Panc1 (cell line): Measurements from ENCODE around the gene FRMD4A. TPM values are rescaled to one million over a fixed set of nuclear protein-coding genes. Genes with fewer than 3 reads are reported as not detected.

Experiments
- ATAC-seq: fragments of 200-7000 bp; cut with Tn5 transposase; 2 replicates; pipeline ENCODE4 v1.9.1; 2020; ENCODE audit warnings: mild to moderate bottlenecking, moderate library complexity
- BruUV-seq: library from RNA; stranded (reverse); fragments of 400-500 nt; replicated peaks from 2 replicates; lab custom pipeline; 2021; lab: Mats Ljungman, UMichigan
- CTCF ChIA-PET: fragments of 300-600 bp; sonication (Branson Sonifier 250); formaldehyde crosslinking; loops from one replicate; lab custom pipeline; 2022; ENCODE audit warnings: antibody characterized with exemption; lab: Charles Lee
- POLR2A ChIA-PET: fragments of 300-600 bp; sonication (Branson Sonifier 250); formaldehyde crosslinking; loops from one replicate; lab custom pipeline; 2022; ENCODE audit warnings: antibody characterized with exemption; lab: Charles Lee
- DNase-seq: peaks from one replicate; pipeline ENCODE4 v3.0.0-alpha.2; 2010; ENCODE audit warnings: low read depth, low spot score
- H3K27ac ChIP-seq: 2 replicates; pipeline ENCODE4 v1.5.1; 2011; ENCODE audit warnings: mild to moderate bottlenecking, low read length, inconsistent platforms
- H3K27me3 ChIP-seq: fragments of 200-500 bp; sonication (Bioruptor generic); 2 replicates; pipeline ENCODE4 v1.6.0; 2014; ENCODE audit warnings: low read length, inconsistent platforms; ENCODE audit not compliant: control insufficient read depth, insufficient read depth
- H3K36me3 ChIP-seq: fragments of 200-500 bp; sonication (Bioruptor generic); 2 replicates; pipeline ENCODE4 v1.5.1; 2014; ENCODE audit warnings: inconsistent platforms, mild to moderate bottlenecking, low read length, moderate library complexity; ENCODE audit not compliant: control insufficient read depth, insufficient read depth
- H3K4me1 ChIP-seq: 2 replicates; pipeline ENCODE4 v1.5.1; 2011; ENCODE audit warnings: inconsistent platforms, mild to moderate bottlenecking, low read length, moderate library complexity; ENCODE audit not compliant: control insufficient read depth, insufficient read depth
- H3K4me3 ChIP-seq, 2 experiments: 2 replicates each; pipeline ENCODE4 v1.5.1; 2011 to 2012; ENCODE audit warnings: low read depth in 2 of 2, low read length in 2 of 2, mild to moderate bottlenecking in 2 of 2, inconsistent platforms in 1 of 2, moderate library complexity in 1 of 2
- H3K9me3 ChIP-seq: fragments of 200-500 bp; sonication (Bioruptor generic); 2 replicates; pipeline ENCODE4 v1.5.1; 2014; ENCODE audit warnings: low read depth, mild to moderate bottlenecking, inconsistent platforms, low read length, moderate library complexity; ENCODE audit not compliant: control insufficient read depth, insufficient read depth
- CTCF ChIP-seq: fragments of 450-650 bp; IDR thresholded peaks from 2 replicates; pipeline ENCODE4 v1.5.1; 2017; ENCODE audit warnings: mild to moderate bottlenecking
- POLR2AphosphoS5 ChIP-seq: IDR thresholded peaks from 2 replicates; pipeline ENCODE4 v1.6.1; 2012; ENCODE audit warnings: mild to moderate bottlenecking, low read depth, low read length, moderate library complexity
- REST ChIP-seq, 2 experiments: IDR thresholded peaks; 2 replicates each; pipeline ENCODE4 v1.6.1; 2011 to 2012; ENCODE audit warnings: low read depth in 2 of 2, control low read depth in 1 of 2, low read length in 1 of 2, mild to moderate bottlenecking in 1 of 2, moderate library complexity in 1 of 2; ENCODE audit not compliant: insufficient read depth in 1 of 2
- SIN3A ChIP-seq: IDR thresholded peaks from 2 replicates; pipeline ENCODE4 v1.6.1; 2012; ENCODE audit warnings: low read depth, mild to moderate bottlenecking, low read length, moderate library complexity, borderline replicate concordance; ENCODE audit not compliant: insufficient read depth
- TCF7L2 ChIP-seq: IDR thresholded peaks from 2 replicates; pipeline ENCODE4 v1.6.1; 2011; ENCODE audit warnings: mild to moderate bottlenecking, low read depth, low read length, inconsistent platforms
- in situ Hi-C: cut with HindIII; loops from 2 replicates; pipeline ENCODE4 v1.10.0; 2016; ENCODE audit warnings: low sequenced_read_pairs, low pct_unique_long_range_greater_than_20kb
- intact Hi-C: fragments of 100-400 bp; cut with micrococcal nuclease; formaldehyde crosslinking; loops from one replicate; pipeline ENCODE4 v1.10.0; 2022; ENCODE audit not compliant: unreplicated experiment
- total RNA-seq: library from RNA; stranded (reverse); gene quantifications from one replicate; pipeline ENCODE4 v1.2.1, GENCODE V29; 2021; ENCODE audit not compliant: unreplicated experiment

FRMD4A gene
- total RNA-seq, 1 experiment from 2014 or later = 7.1 TPM

GRCh38 chr10:13840036-13840435 lies 490.7 kb downstream of the FRMD4A start:
- CTCF ChIA-PET = no interaction called here
- no peak for DNase-seq

GRCh38 chr10:13839430-13839990 lies 491.2 kb downstream of the FRMD4A start:
- no peak overlapping the region for H3K4me3 ChIP-seq
- no peaks in the 10 kb centered on the region for H3K36me3 ChIP-seq
- no peaks in the 10 kb centered on the region for H3K4me1 ChIP-seq
- H3K27me3 ChIP-seq = no peaks in the 10 kb centered on the region
- H3K9me3 ChIP-seq = no peaks in the 10 kb centered on the region
- intact Hi-C loops (no loop called here), in situ Hi-C loops (no loop called here)
- DNase-seq (no peak), ATAC-seq (peak; percentile 89)
- H3K27ac ChIP-seq = no peak overlapping the region
- TF ChIP-seq REST (IDR thresholded peaks at IDR 0.05; ENCODE audit: insufficient read depth in 1 of 2, low read depth in 2 of 2, low read length in 1 of 2) (no peak), POLR2AphosphoS5 (no peak), SIN3A (no peak), CTCF (no peak), TCF7L2 (no peak)
- ChIA-PET POLR2A (no interaction called here), CTCF (no interaction called here)
- no TSS peak for BruUV-seq

More at GRCh38 chr10:13840036-13840435, 490.7 kb downstream of the FRMD4A start:
- POLR2A ChIA-PET = no interaction called here
- intact Hi-C loops = no loop called here
- Histone ChIP-seq H3K36me3 (no peaks in the 10 kb centered on the region), H3K9me3 (no peaks in the 10 kb centered on the region), H3K27ac (no peak overlapping the region), H3K4me3 (no peak overlapping the region), H3K27me3 (no peaks in the 10 kb centered on the region), H3K4me1 (no peaks in the 10 kb centered on the region)
- in situ Hi-C loops = no loop called here
- no peak for ATAC-seq
- TF ChIP-seq SIN3A = no peak
- TF ChIP-seq CTCF = no peak
- TF ChIP-seq REST (IDR thresholded peaks at IDR 0.05; ENCODE audit: insufficient read depth in 1 of 2, low read depth in 2 of 2, low read length in 1 of 2) = no peak
- TF ChIP-seq TCF7L2 = no peak
- no peak for TF ChIP-seq POLR2AphosphoS5
- BruUV-seq = no TSS peak
